ENCODE measurements around the gene LNPEP. TPM values are rescaled to one million over a fixed set of nuclear protein-coding genes. Genes with fewer than 3 reads are reported as not detected.

The LNPEP gene
- total RNA-seq, 2 experiments from 2014 or later: 79.1 to 116 TPM

- peaks cover 80% of the 10 kb centered on the region for H3K36me3 ChIP-seq (ENCODE audit: insufficient read depth, low read length)
- H3K9me3 ChIP-seq (ENCODE audit: low read length): no peaks in the 10 kb centered on the region
- POLR2A ChIA-PET: interaction anchor here (0.6 to 2.7 kb wide), 12 partner anchors 9 to 202 kb away, joined by 3 to 15 read pairs (median 5); partner anchors contain the start of genes ERAP1 and ERAP2
- BruUV-seq (replicated peaks): TSS peak; percentile 20
- peaks cover 9% of the 10 kb centered on the region; the same call in 1 of the 2 replicates for H3K79me2 ChIP-seq (ENCODE audit: insufficient read depth, low read depth, low read length)
- no peaks in the 10 kb centered on the region for H3K9me2 ChIP-seq (ENCODE audit: insufficient read depth, low read length)
- CTCF ChIA-PET (ENCODE audit: unreplicated experiment): interaction anchor here (0.6 to 1.2 kb wide), 2 partner anchors 12 to 182 kb away, joined by 3 read pairs; no protein-coding TSS in a partner anchor
- intact Hi-C loops (cut with micrococcal nuclease; ENCODE audit: unreplicated experiment): loop anchor here (2.0 kb wide), 1 partner anchor 75 kb away; no protein-coding TSS in a partner anchor
- peak; percentile 86 for DNase-seq (ENCODE audit: low spot score)
- peaks cover 37% of the 10 kb centered on the region for H3K4me1 ChIP-seq (ENCODE audit: insufficient read depth, low read length, poor library complexity, severe bottlenecking)
- no peak overlapping the region for H2AFZ ChIP-seq (ENCODE audit: low read length)
- no peaks in the 10 kb centered on the region for H4K20me1 ChIP-seq (ENCODE audit: insufficient read depth, low read length)
- no peak for TF ChIP-seq EZH2phosphoT487 (IDR thresholded peaks at IDR 0.05; ENCODE audit: borderline replicate concordance, low read depth, low read length)
- no peak for TF ChIP-seq CTCF (conservative IDR thresholded peaks at IDR 0.05; ENCODE audit: low read length)
- H3K4me2 ChIP-seq (ENCODE audit: low read length): peak overlapping the region; percentile 75
- H3K27ac ChIP-seq (ENCODE audit: low read depth, low read length, poor library complexity, severe bottlenecking): peak overlapping the region; percentile 89
- peak overlapping the region; percentile 48 for H3K4me3 ChIP-seq (ENCODE audit: low read depth, low read length, poor library complexity, severe bottlenecking)
Measured at GRCh38 chr5:97009212-97009898, 73.5 kb downstream of the LNPEP start.

GRCh38 chr5:97009921-97010320 lies 74.0 kb downstream of the LNPEP start:
- peaks cover 80% of the 10 kb centered on the region for H3K36me3 ChIP-seq (ENCODE audit: insufficient read depth, low read length)
- H2AFZ ChIP-seq (ENCODE audit: low read length): no peak overlapping the region
- no peaks in the 10 kb centered on the region for H4K20me1 ChIP-seq (ENCODE audit: insufficient read depth, low read length)
- no TSS peak for BruUV-seq (replicated peaks)
- intact Hi-C loops (cut with micrococcal nuclease; ENCODE audit: unreplicated experiment): loop anchor here (2.0 to 10.0 kb wide), 2 partner anchors 75 to 395 kb away; no protein-coding TSS in a partner anchor
- H3K9me2 ChIP-seq (ENCODE audit: insufficient read depth, low read length): no peaks in the 10 kb centered on the region
- H3K27ac ChIP-seq (ENCODE audit: low read depth, low read length, poor library complexity, severe bottlenecking): peak overlapping the region; percentile 89
- POLR2A ChIA-PET: interaction anchor here (0.6 to 2.7 kb wide), 12 partner anchors 12 to 202 kb away, joined by 3 to 15 read pairs (median 4); partner anchors contain the start of genes ERAP1 and ERAP2
- H3K9me3 ChIP-seq (ENCODE audit: low read length): no peaks in the 10 kb centered on the region
- H3K4me3 ChIP-seq (ENCODE audit: low read depth, low read length, poor library complexity, severe bottlenecking): peak overlapping the region; percentile 48
- H3K4me2 ChIP-seq (ENCODE audit: low read length): peak overlapping the region; percentile 75
- H3K4me1 ChIP-seq (ENCODE audit: insufficient read depth, low read length, poor library complexity, severe bottlenecking): peaks cover 37% of the 10 kb centered on the region
- CTCF ChIA-PET (ENCODE audit: unreplicated experiment): no interaction called here
- peaks cover 9% of the 10 kb centered on the region; the same call in 1 of the 2 replicates for H3K79me2 ChIP-seq (ENCODE audit: insufficient read depth, low read depth, low read length)
- no peak for DNase-seq (ENCODE audit: low spot score)
- no peak for TF ChIP-seq CTCF (conservative IDR thresholded peaks at IDR 0.05; ENCODE audit: low read length)
- no peak for TF ChIP-seq EZH2phosphoT487 (IDR thresholded peaks at IDR 0.05; ENCODE audit: borderline replicate concordance, low read depth, low read length)

Measured in OCI-LY7 (cell line).